GM19438 (cell line): Measurements from ENCODE around the gene CPS1.

Source experiments
- ATAC-seq: cut with Tn5 transposase; IDR thresholded peaks from one replicate; pipeline ENCODE4 v1.9.1; 2021; ENCODE audit warnings: low read depth; ENCODE audit not compliant: unreplicated experiment

CPS1 gene

DNA sequence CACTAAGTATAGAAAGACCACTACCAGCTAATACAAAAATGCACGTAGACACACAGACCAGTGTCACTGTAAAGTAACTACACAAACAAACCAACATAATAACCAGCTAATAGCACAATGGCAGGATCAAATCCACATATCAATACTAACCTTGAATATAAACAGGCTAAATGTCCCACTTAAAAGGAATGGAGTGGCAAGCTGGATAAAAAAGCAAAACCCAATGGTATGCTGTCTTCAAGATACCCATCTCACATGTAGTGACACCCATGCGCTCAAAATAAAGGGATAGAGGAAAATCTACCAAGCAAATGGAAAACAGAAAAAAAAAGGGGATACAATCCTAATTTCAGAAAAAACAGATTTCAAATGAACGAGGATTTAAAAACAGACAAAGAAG lies 41.8 kb downstream of the CPS1 start:
- no peak for ATAC-seq

DNA sequence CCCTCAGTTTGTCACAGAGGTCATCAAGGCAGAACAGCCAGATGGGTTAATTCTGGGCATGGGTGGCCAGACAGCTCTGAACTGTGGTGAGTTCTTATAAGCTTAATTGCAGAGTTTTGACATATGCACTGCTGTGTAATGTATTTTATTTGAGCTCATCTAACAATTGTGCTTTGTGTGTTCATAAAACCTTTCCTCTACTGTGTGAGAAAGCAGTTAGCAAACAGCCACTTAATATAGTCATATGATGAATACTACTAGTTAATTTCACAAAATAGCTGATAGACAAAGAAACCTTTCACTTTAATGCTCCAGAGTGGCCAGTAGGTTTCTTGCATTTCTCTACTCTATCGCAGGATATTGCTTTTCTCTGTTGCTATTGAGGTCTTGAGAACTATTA lies 43.1 kb downstream of the CPS1 start:
- no peak for ATAC-seq

DNA sequence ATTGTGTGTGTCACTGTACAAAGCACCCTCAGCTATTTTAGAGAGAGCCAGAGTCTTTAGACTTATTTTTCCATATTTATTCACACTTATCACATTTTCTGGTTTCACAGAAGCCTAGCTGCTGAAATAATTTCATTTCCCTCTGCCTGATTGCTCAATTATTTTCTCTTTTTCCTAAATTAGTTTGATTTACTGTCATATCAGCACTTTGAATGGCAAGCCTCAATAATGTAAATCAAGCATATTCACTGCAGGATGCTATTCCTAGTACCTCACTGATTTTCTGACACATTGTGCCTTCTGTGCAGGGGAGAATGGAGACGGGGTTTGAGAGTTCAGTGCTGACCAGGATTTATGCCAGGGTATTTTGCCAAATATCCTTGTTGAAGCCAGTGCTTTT lies 48.3 kb downstream of the CPS1 start:
- no peak for ATAC-seq

DNA sequence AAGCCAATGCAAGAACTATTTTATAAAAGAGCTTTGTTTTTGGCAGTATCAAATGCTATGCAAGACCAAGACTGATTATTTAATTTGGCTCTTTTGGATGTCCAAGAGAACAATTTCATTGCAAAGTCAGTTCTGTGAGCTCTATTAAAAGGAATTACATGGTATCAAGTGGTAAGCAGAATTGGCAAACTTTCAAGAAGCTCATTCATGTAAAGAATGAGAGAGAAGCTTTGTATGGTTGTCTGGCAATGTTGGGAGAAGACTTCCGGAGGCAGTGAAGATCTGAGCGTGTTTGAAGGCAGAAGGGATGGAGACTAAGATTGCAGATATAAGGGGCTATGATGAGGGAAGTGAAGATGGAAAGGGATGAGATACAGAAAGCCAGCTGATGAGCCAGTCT lies 49.6 kb downstream of the CPS1 start:
- ATAC-seq: no peak

DNA sequence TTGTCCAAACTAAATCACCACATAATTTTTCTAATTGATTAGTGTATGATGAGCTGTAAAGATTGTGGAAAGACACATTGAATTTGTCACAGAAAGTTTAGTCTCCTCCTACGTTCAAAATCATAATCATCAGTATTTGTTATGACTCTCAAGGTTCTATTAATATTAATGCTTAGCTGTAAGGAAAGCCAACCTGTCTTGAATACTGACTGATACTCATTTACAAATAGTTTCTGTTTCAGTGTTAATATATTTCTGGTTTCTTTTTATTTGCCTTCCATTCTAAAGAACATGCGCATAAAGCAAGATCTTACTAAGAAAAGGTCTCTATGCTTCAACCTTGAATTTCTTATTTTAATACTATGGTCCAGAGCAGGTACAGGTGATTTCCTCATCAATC lies 55.1 kb downstream of the CPS1 start:
- no peak for ATAC-seq

DNA sequence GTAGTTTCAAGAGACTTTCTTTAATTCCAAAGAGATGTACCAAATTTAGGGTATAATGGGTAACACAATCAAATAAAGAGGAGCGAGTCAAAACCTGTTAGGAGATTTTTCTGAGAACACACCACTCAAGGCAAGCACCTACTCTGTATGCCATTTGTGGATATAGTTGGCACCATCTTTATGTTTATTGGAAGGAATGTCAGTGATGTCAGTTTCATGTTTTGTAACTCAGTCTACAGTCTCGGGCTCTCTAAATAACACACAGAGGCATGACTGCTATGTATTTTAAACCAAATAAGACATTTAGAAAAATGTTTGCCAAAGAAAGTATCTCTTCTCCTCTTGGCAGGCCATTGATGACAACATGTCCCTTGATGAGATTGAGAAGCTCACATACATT lies 59.7 kb downstream of the CPS1 start:
- no peak for ATAC-seq

GRCh38 chr2:210617318-210617717 lies 60.9 kb downstream of the CPS1 start:
- ATAC-seq: no peak

DNA sequence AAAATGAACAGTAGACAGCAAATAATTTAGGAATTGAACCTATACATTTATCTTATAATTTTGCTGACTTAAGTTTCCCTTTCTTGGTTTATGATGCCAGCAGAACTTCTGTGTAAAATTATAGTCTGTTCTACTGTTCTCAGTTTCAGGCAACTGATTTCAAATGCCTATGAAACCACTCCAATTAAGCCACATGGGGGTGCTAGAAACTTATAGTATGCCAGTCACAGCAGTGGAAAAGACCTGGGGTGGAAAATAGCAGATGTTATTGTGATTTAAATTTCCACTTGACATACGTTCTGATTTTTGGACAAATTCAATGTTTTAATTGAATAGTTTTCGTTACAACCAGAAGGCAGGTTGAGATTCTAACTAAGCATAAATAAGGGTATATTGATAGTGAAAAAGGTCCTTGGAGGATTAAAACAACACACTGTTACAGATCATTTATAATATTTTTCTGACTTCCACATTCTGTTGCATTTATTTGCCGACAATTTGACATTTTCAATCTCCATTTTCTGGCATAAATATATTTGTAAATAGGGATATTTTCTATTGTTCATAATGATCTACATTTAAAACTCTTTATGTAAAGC lies 61.4 kb downstream of the CPS1 start:
- no peak for ATAC-seq

DNA sequence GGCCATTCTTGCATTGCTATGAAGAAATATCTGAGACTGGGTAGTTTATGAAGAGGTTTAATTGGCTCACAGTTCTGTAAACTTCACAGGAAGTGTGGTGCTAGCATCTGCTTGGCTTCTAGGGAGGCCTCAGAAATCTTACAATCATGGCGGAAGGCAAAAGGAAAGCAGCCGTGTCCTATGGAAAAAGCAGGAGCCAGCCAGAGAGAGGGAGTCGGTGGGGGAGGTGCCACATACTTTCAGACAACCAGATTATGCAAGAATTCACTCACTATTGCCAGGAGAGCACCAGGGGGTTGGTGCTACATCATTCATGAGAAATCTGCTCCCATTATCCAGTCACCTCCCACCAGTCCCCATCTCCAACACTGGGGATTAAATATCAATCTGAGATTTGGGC lies 64.1 kb downstream of the CPS1 start:
- ATAC-seq: no peak

DNA sequence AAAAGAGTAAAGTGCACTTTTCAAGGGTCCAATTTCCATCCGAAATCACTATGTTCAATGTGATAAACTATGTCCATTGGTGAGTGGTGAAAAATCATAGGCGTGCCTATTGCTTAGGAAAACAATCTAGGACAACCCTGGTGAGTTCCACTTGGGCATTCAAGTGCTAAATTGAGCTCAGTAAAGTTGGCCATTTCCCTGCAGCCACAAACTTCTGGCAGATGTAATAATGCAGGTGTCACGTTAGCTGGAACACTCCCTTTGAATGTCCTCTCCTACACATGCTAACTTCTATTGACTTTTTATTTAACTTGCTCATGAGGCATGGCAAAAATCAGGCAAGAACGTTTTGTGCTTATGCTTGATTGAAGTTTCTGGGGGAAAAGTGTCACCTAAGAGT lies 67.1 kb downstream of the CPS1 start:
- no peak for ATAC-seq

- ATAC-seq: no peak
Measured at GRCh38 chr2:210626849-210627248, 70.5 kb downstream of the CPS1 start.

DNA sequence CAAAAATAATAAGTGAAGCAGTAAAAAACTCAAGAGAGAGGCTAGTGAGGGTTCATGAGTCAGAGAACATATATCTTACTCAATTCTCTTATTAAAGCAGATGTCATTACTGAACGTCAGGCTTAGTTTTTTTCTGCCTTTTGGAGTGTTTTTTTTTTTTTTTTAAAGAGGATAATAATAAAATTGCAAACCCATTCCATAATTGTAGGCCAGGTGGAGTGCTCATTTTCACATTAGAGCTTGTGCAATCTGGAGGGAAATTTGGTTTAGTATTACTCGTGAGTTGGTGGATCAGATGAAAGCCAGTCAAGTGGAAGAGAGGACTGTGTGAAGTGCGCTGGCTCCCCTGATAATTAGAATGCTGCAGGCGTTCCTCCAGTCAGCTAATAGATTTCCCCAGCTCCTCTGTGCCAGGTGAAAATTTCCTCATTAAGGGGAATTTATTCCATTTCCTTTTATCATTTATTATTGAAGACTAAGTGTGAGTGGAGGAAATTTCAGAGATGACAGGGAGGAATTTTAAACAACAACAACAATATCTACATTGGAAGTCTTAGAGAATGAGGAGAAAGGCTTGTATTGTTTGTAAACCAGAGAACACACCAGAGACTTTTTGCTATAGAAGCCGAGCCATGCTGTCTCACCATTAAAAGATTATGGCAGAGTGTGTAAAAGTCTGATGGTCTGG lies 74.6 kb downstream of the CPS1 start:
- no peak for ATAC-seq

GRCh38 chr2:210633699-210634098 lies 77.3 kb downstream of the CPS1 start:
- ATAC-seq: no peak

- no peak for ATAC-seq
Measured at GRCh38 chr2:210635257-210635656, 78.9 kb downstream of the CPS1 start.

GRCh38 chr2:210642333-210642732 lies 85.9 kb downstream of the CPS1 start:
- ATAC-seq: no peak

DNA sequence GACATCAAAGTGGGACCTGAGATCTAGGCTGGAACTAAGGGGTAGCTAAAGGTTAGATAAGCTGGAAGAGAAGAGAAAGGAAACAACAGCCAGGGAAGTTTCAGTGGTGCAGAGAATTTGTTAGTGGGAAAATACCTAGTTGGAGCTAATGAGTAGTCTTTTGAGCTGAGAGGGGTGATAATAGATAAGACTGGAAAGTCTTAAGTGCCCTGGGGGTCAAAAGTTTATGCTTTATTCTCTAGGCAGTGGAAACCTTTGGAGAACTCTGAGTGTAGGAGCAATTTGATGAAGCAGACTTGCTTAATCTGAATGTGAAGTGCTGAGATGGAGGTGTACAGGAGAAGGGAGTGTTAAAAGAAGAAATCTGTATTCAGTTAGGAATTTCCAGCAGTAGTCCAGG lies 90.8 kb downstream of the CPS1 start:
- no peak for ATAC-seq

- no peak for ATAC-seq
Measured at GRCh38 chr2:210654091-210654490, 97.7 kb downstream of the CPS1 start.

GRCh38 chr2:210655229-210655975 lies 99.0 kb downstream of the CPS1 start:
- ATAC-seq: no peak

DNA sequence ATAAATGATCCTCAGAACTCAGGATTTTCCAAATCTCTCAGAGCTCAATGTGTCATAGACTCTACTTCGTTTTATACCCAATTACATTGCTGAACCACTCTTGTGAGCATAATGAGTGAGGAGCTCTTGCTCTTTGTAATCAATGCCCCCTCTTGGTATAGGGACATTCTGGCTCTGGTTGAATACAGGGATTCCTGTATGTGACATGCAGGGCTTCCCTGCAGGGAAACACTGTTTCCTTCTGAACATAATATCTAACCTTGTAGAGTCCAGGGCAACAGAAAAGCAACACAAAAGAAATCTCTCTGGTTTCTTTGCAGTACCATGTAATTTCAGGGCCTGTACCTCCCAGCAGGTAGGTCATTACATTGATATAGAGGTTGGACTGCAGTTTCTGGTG lies 101.5 kb downstream of the CPS1 start:
- no peak for ATAC-seq

- no peak for ATAC-seq
Measured at GRCh38 chr2:210660751-210661150, 104.4 kb downstream of the CPS1 start.

DNA sequence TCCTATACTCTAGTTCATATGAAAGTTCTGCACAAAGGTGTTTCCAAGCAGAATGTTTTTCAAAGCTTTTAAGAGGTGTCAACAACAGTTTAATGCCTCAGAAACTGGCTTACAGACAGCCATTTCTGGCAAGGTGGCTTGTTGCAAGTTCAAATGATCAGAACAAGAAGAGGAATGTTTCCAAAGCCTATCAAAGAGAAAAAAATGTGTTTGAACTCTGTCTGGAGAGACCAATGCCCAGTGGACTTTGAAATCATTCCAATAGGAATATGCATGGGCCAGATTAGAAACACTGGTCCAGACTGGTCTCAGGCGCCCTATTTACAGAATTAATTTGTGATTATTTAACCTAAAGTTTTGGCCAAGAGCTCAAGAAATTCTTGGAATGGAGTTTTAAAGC lies 106.2 kb downstream of the CPS1 start:
- no peak for ATAC-seq

DNA sequence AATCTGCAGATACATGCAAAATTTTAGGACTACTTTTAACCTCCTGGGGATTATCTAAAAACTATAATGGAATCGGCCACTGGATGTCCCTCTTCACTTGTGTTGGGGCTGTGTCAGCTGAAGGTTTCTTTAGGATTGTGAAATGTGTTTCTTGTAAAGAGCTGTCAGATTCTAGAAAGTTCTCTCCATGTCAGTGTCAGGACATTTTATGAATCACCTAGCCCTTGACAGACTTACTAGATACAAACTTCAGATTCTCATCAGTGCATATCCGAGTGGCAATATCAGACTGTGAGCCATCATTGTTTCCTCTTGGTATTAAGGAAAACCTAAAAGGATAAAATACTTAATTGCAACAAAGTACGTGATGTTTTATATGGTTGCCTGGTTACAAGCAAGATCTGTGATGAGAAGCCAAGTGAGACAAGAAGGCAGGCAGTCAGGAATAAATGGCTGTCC lies 107.3 kb downstream of the CPS1 start:
- ATAC-seq: no peak
